GM18505 (cell line): Measurements from ENCODE around the gene PKIB.

Experiments used
- ATAC-seq: cut with Tn5 transposase; IDR thresholded peaks from one replicate; pipeline ENCODE4 v1.9.1; 2021; ENCODE audit not compliant: unreplicated experiment
- POLR2A ChIP-seq: IDR thresholded peaks from 4 replicates; pipeline ENCODE4 v1.6.1; 2011; ENCODE audit warnings: borderline replicate concordance; ENCODE audit not compliant: insufficient read depth, insufficient read length; ENCODE audit errors: extremely low read depth

The PKIB gene

GRCh38 chr6:122692807-122693580, 82.8 kb downstream of the PKIB start:
- TF ChIP-seq POLR2A = no peak
- ATAC-seq = no peak

- no peak for ATAC-seq
- TF ChIP-seq POLR2A = no peak
These were observed 83.9 kb downstream of the PKIB start for GRCh38 chr6:122694075-122694474.

- TF ChIP-seq POLR2A = no peak
- ATAC-seq = no peak
These were observed 84.4 kb downstream of the PKIB start for GRCh38 chr6:122694602-122695001.

GRCh38 chr6:122695188-122695587, 85.0 kb downstream of the PKIB start:
- TF ChIP-seq POLR2A = no peak
- no peak for ATAC-seq

GRCh38 chr6:122696079-122696478, 85.9 kb downstream of the PKIB start:
- no peak for TF ChIP-seq POLR2A
- ATAC-seq = no peak

- no peak for TF ChIP-seq POLR2A
- no peak for ATAC-seq
These were observed 86.6 kb downstream of the PKIB start for GRCh38 chr6:122696853-122697252.

GRCh38 chr6:122697458-122697857, 87.3 kb downstream of the PKIB start:
- TF ChIP-seq POLR2A = no peak
- ATAC-seq = no peak

GRCh38 chr6:122701666-122702065, 91.5 kb downstream of the PKIB start:
- no peak for TF ChIP-seq POLR2A
- no peak for ATAC-seq

- no peak for ATAC-seq
- TF ChIP-seq POLR2A = no peak
These were observed 92.6 kb downstream of the PKIB start for GRCh38 chr6:122702841-122703240.

- ATAC-seq = no peak
These were observed 93.9 kb downstream of the PKIB start for GRCh38 chr6:122704066-122704465.

GRCh38 chr6:122709922-122710512, 99.8 kb downstream of the PKIB start:
- peak; percentile 77 for ATAC-seq
- TF ChIP-seq POLR2A = no peak

More at GRCh38 chr6:122704066-122704465, 93.9 kb downstream of the PKIB start:
- TF ChIP-seq POLR2A = no peak

- TF ChIP-seq POLR2A = no peak
- no peak for ATAC-seq
These were observed 100.9 kb downstream of the PKIB start for GRCh38 chr6:122710908-122711635.

GRCh38 chr6:122712093-122712447, 101.9 kb downstream of the PKIB start:
- TF ChIP-seq POLR2A = no peak
- ATAC-seq = no peak
